Heart right ventricle (tissue), 16 donors: Measurements from ENCODE around the gene ZNF646. TPM values are rescaled to one million over a fixed set of nuclear protein-coding genes. Genes with fewer than 3 reads are reported as not detected.

Source experiments
- ATAC-seq, 8 donors: fragments of 200-7000 bp; cut with Tn5 transposase; one replicate each; pipeline ENCODE4 v1.9.1; 2020; ENCODE audit warnings: mild to moderate bottlenecking in 8 of 8, moderate library complexity in 8 of 8, moderate number of reproducible peaks in 1 of 8
- DNase-seq, 2 donors: peaks; one replicate each; pipeline ENCODE4 v3.0.0-alpha.2; 2020
- H3K27ac ChIP-seq, 10 donors: fragments of 200-600 bp; sonication (generic) in 2 of 10; one replicate each; pipeline versions ENCODE4 v1.5.0 to v1.8.0; 2020 to 2022; ENCODE audit warnings: mild to moderate bottlenecking in 3 of 10
- H3K27me3 ChIP-seq, 7 donors: fragments of 200-600 bp; one replicate each; pipeline ENCODE4 v1.8.0; 2021 to 2022; ENCODE audit warnings: mild to moderate bottlenecking in 2 of 7
- H3K36me3 ChIP-seq, 9 donors: fragments of 200-600 bp; sonication (generic) in 1 of 9; one replicate each; pipeline versions ENCODE4 v1.5.0 to v1.8.0; 2020 to 2022; ENCODE audit warnings: mild to moderate bottlenecking in 2 of 9
- H3K4me1 ChIP-seq, 9 donors: fragments of 200-600 bp; sonication (generic) in 1 of 9; one replicate each; pipeline versions ENCODE4 v1.5.0 to v1.8.0; 2020 to 2022; ENCODE audit warnings: mild to moderate bottlenecking in 4 of 9
- H3K4me3 ChIP-seq, 10 donors: fragments of 200-600 bp; sonication (generic) in 2 of 10; one replicate each; pipeline versions ENCODE4 v1.5.0 to v1.8.0; 2020 to 2022; ENCODE audit warnings: mild to moderate bottlenecking in 7 of 10, moderate library complexity in 2 of 10
- H3K9me3 ChIP-seq, 11 donors: fragments of 200-600 bp in 10 of 11; sonication (generic) in 2 of 11; one replicate each; pipeline versions ENCODE4 v1.5.0 to v1.8.0; 2013 to 2022; ENCODE audit warnings: mild to moderate bottlenecking in 2 of 11, control low read depth in 1 of 11, moderate library complexity in 1 of 11
- CTCF ChIP-seq, 9 donors: fragments of 200-600 bp; sonication (generic) in 2 of 9; IDR thresholded peaks; one replicate each; pipeline versions ENCODE4 v1.5.0 to v1.8.0; 2021 to 2022; ENCODE audit warnings: antibody characterized with exemption in 9 of 9, mild to moderate bottlenecking in 5 of 9, moderate library complexity in 1 of 9
- WGBS, 2 donors: extraction: QIAGEN DNeasy Blood & Tissue Kit; methylation state at CpG; one replicate each; pipeline ENCODE4 v1.1.7; 2013; ENCODE audit warnings: inconsistent platforms in 1 of 2; 5-methylcytosine and 5-hydroxymethylcytosine counted together
- intact Hi-C, 10 donors: fragments of 100-400 bp; cut with DNase I; formaldehyde crosslinking; loops; one replicate each; pipeline versions ENCODE4 v1.11.1 to v1.14.2; 2022
- polyA plus RNA-seq, 2 donors: library from polyadenylated mRNA; stranded (reverse); fragments of 200-250 nt; gene quantifications; one replicate each; pipeline ENCODE4 v1.2.3, GENCODE V29; 2013
- total RNA-seq, 10 donors: library from RNA; stranded (reverse); fragmentation: NEBNext Ultra II Directional in 3 of 10; extraction: Animal tissue kit (Norgen Biotek cat#: 25700) in 3 of 10; gene quantifications; one replicate each; pipeline versions ENCODE4 v1.2.1 to v1.2.4, GENCODE V29; 2021 to 2023
- donor health status: Arrhythmogenic right ventricular cardiomyopathy.
- donor health status: ischemic (EF 13 %, LVEDD 7.1; RV severe dilation, severe dysfunction).
- donor health status: healthy with polysubstance abuse.
- donor health status: DM: no; HTN: yes; CAD: no.
- donor health status: DM: no; HTN: no; CAD: no.
- donor health status: ischemic (EF 25% LVEDD 6.9; RV normal size, moderate dysfunction).
- donor health status: ischemic (EF 25% LVEDD 5.7; RV mildly dilated, moderate dysfunction).
- donor health status: healthy.
- donor health status: DM: yes; HTN: yes; CAD: no.
- donor health status: Ischemic cardiomyopathy.
- donor health status: ischemic (EF 35%, LVEDD 5.7; RV mildly dilated, moderate dysfunction).
- donor health status: nonischemic (EF 11% LVEDD 7.7; RV severe dilation, severe dysfunction).
- donor health status: DM: yes; HTN: yes; CAD: no.
- donor health status: PGD.
- donor health status: ischemic (EF 29% LVEDD 5.4; RV normal size, mild dysfunction).
- donor health status: nonischemic (EF 23%, LVEDD 6.1; RV moderate dilation, normal function).

Gene ZNF646
- total and polyA plus RNA-seq, 12 donors: 2.7 to 12.0 (median 8.4) TPM

GRCh38 chr16:31090540-31090939 lies 16.3 kb downstream of the ZNF646 start:
- Histone ChIP-seq H3K4me3 (no peak overlapping the region), H3K27me3 (no peaks in the 10 kb centered on the region), H3K9me3 (no peaks in the 10 kb centered on the region), H3K4me1 (peaks cover 0 to 24% (median 18%) of the 10 kb centered on the region in 9 donors), H3K27ac (no peak overlapping the region), H3K36me3 (peaks cover 0 to 71% (median 11%) of the 10 kb centered on the region in 9 donors)
- intact Hi-C loops: loop anchor here in 2 of 10 donors (5.0 kb wide), 2 partner anchors 58 to 108 kb away; partner anchors contain the start of gene STX4 (in 1 of the 2)
- WGBS, 2 donors: 93 to 94% methylated on average over 2 of the region's 2 CpGs
- no peak for TF ChIP-seq CTCF (IDR thresholded peaks at IDR 0.05)
- ATAC-seq: no peak
- no peak for DNase-seq

GRCh38 chr16:31092330-31092729 lies 18.1 kb downstream of the ZNF646 start:
- peaks cover 0 to 30% (median 20%) of the 10 kb centered on the region in 9 donors for H3K4me1 ChIP-seq
- 93 to 95% methylated on average over 5 of the region's 5 CpGs for WGBS, 2 donors
- no peak overlapping the region for H3K27ac ChIP-seq
- intact Hi-C loops: loop anchor here in 2 of 10 donors (5.0 kb wide), 2 partner anchors 60 to 110 kb away; partner anchors contain the start of gene STX4 (in 1 of the 2)
- ATAC-seq: no peak
- H3K9me3 ChIP-seq: no peaks in the 10 kb centered on the region
- H3K36me3 ChIP-seq: peaks cover 0 to 53% (median 11%) of the 10 kb centered on the region in 9 donors
- no peak overlapping the region for H3K4me3 ChIP-seq
- no peak for TF ChIP-seq CTCF (IDR thresholded peaks at IDR 0.05)
- no peaks in the 10 kb centered on the region for H3K27me3 ChIP-seq
- DNase-seq: no peak

- Histone ChIP-seq H3K4me3 (peak overlapping the region in 9 of 10 donors; percentile 76 to 98 (median 92)), H3K36me3 (peaks cover 0 to 44% (median 11%) of the 10 kb centered on the region in 9 donors), H3K27me3 (no peaks in the 10 kb centered on the region), H3K9me3 (no peaks in the 10 kb centered on the region), H3K27ac (peak overlapping the region in 1 of 10 donors; percentile 93), H3K4me1 (peaks cover 0 to 30% (median 20%) of the 10 kb centered on the region in 9 donors)
- 37 to 50% methylated on average over 17 of the region's 17 CpGs for WGBS, 2 donors
- DNase-seq (no peak), ATAC-seq (no peak)
- intact Hi-C loops: loop anchor here in 2 of 10 donors (5.0 kb wide), 2 partner anchors 61 to 111 kb away; partner anchors contain the start of gene STX4 (in 1 of the 2)
- no peak for TF ChIP-seq CTCF (IDR thresholded peaks at IDR 0.05)
Measured at GRCh38 chr16:31093132-31093703, 19.0 kb downstream of the ZNF646 start.

- no peak for DNase-seq
- H3K36me3 ChIP-seq: peaks cover 0 to 35% (median 11%) of the 10 kb centered on the region in 9 donors
- peaks cover 0 to 30% (median 20%) of the 10 kb centered on the region in 9 donors for H3K4me1 ChIP-seq
- H3K27ac ChIP-seq: peak overlapping the region in 9 of 10 donors; percentile 83 to 93 (median 87)
- peak overlapping the region; percentile 76 to 98 (median 88) for H3K4me3 ChIP-seq
- WGBS, 2 donors: 0 to 1% methylated on average over 20 of the region's 20 CpGs
- H3K27me3 ChIP-seq: no peaks in the 10 kb centered on the region
- no peaks in the 10 kb centered on the region for H3K9me3 ChIP-seq
- ATAC-seq: peak in 7 of 8 donors; percentile 3 to 39 (median 22)
- intact Hi-C loops: loop anchor here in 3 of 10 donors (1.0 to 5.0 kb wide), 4 partner anchors 48 to 112 kb away; partner anchors contain the start of genes HSD3B7 (in 1 of the 3) and STX4 (in 1 of the 3)
- no peak for TF ChIP-seq CTCF (IDR thresholded peaks at IDR 0.05)
Measured at GRCh38 chr16:31094088-31094423, 19.8 kb downstream of the ZNF646 start.
